GM23338 (cell line): ENCODE data around the gene NPAS3. TPM values are rescaled to one million over a fixed set of nuclear protein-coding genes. Genes with fewer than 3 reads are reported as not detected.

Experiments used
- ATAC-seq: fragments of 200-7000 bp; cut with Tn5 transposase; 3 replicates; pipeline ENCODE4 v1.9.1; 2020
- DNase-seq: peaks from one replicate; pipeline ENCODE4 v3.0.0-alpha.2; 2015; ENCODE audit warnings: low spot score
- H2AFZ ChIP-seq: fragments of 200-600 bp; sonication (generic); 2 replicates; pipeline ENCODE4 v1.8.0; 2016; ENCODE audit warnings: antibody characterized with exemption, mild to moderate bottlenecking, moderate library complexity
- H3F3A ChIP-seq: fragments of 200-600 bp; sonication (generic); replicated peaks from 2 replicates; pipeline ENCODE4 v1.8.0; 2017; ENCODE audit warnings: antibody characterized with exemption, mixed run types, low read depth
- H3K27ac ChIP-seq: fragments of 200-600 bp; sonication (generic); 2 replicates; pipeline ENCODE4 v1.6.1; 2016; ENCODE audit warnings: low read depth
- H3K27me3 ChIP-seq: fragments of 200-600 bp; sonication (generic); 2 replicates; pipeline ENCODE4 v1.8.0; 2016; ENCODE audit warnings: mild to moderate bottlenecking, mixed run types, moderate library complexity; ENCODE audit not compliant: insufficient read depth
- H3K36me3 ChIP-seq: fragments of 200-600 bp; sonication (generic); 2 replicates; pipeline ENCODE4 v1.8.0; 2016; ENCODE audit warnings: mild to moderate bottlenecking; ENCODE audit not compliant: insufficient read depth
- H3K4me1 ChIP-seq: fragments of 200-600 bp; sonication (generic); 2 replicates; pipeline ENCODE4 v1.8.0; 2016; ENCODE audit warnings: mild to moderate bottlenecking, moderate library complexity; ENCODE audit not compliant: insufficient read depth
- H3K4me2 ChIP-seq: fragments of 200-600 bp; sonication (generic); 2 replicates; pipeline ENCODE4 v1.7.1; 2017; ENCODE audit warnings: mixed run types
- H3K4me3 ChIP-seq: fragments of 200-600 bp; sonication (generic); 2 replicates; pipeline ENCODE4 v1.6.1; 2016; ENCODE audit warnings: mixed run types
- H3K79me2 ChIP-seq: fragments of 200-600 bp; sonication (generic); replicated peaks from 2 replicates; pipeline ENCODE4 v1.8.0; 2017; ENCODE audit warnings: mild to moderate bottlenecking; ENCODE audit not compliant: insufficient read depth
- H3K9me2 ChIP-seq: fragments of 200-600 bp; sonication (generic); 2 replicates; pipeline ENCODE4 v1.8.0; 2017; ENCODE audit not compliant: insufficient read depth
- H4K20me1 ChIP-seq: fragments of 200-600 bp; sonication (generic); replicated peaks from 2 replicates; pipeline ENCODE4 v1.8.0; 2017; ENCODE audit warnings: mild to moderate bottlenecking; ENCODE audit not compliant: insufficient read depth
- H3K27ac Mint-ChIP-seq: 2 replicates; pipeline ENCODE4 v1.8.0; 2020; ENCODE audit warnings: inconsistent platforms, mild to moderate bottlenecking, moderate library complexity, mixed read lengths
- H3K27me3 Mint-ChIP-seq: 3 replicates; pipeline ENCODE4 v1.8.0; 2022; ENCODE audit warnings: low read depth, mild to moderate bottlenecking, moderate library complexity, mixed read lengths, inconsistent platforms; ENCODE audit not compliant: insufficient read depth, poor library complexity
- H3K36me3 Mint-ChIP-seq: 3 replicates; pipeline ENCODE4 v1.8.0; 2021; ENCODE audit warnings: low read depth, mild to moderate bottlenecking, inconsistent platforms, moderate library complexity, mixed read lengths
- H3K4me1 Mint-ChIP-seq: 3 replicates; pipeline ENCODE4 v1.8.0; 2020; ENCODE audit warnings: mild to moderate bottlenecking, inconsistent platforms, mixed read lengths
- H3K4me3 Mint-ChIP-seq: 3 replicates; pipeline ENCODE4 v1.8.0; 2021; ENCODE audit warnings: moderate library complexity, mild to moderate bottlenecking, inconsistent platforms, mixed read lengths
- H3K9me3 Mint-ChIP-seq: 3 replicates; pipeline ENCODE4 v1.8.0; 2020; ENCODE audit warnings: moderate library complexity, mild to moderate bottlenecking, inconsistent platforms, mixed read lengths
- CREB1 ChIP-seq: fragments of 250-450 bp; sonication (Bioruptor Pico); IDR thresholded peaks from 2 replicates; pipeline ENCODE4 v1.5.0; 2020; ENCODE audit warnings: low read depth, mild to moderate bottlenecking, moderate library complexity
- CTCF ChIP-seq, 2 experiments: fragments of 200-600 bp in 1 of 2; sonication (generic) in 1 of 2; conservative IDR thresholded peaks; 2 replicates each; pipeline versions ENCODE4 v1.5.1 to v1.6.1; 2016 to 2017; ENCODE audit warnings: antibody characterized with exemption in 2 of 2, low read depth in 2 of 2, mild to moderate bottlenecking in 2 of 2, moderate library complexity in 1 of 2
- EZH2 ChIP-seq: fragments of 200-600 bp; sonication (generic); IDR thresholded peaks from one replicate; pipeline ENCODE4 v1.8.0; 2017; ENCODE audit warnings: antibody characterized with exemption, mild to moderate bottlenecking, low read depth; ENCODE audit not compliant: unreplicated experiment
- EZH2phosphoT487 ChIP-seq: fragments of 200-600 bp; sonication (generic); IDR thresholded peaks from one replicate; pipeline ENCODE4 v1.8.1; 2018; ENCODE audit warnings: antibody characterized with exemption; ENCODE audit not compliant: unreplicated experiment
- JUNB ChIP-seq: IDR thresholded peaks from one replicate; pipeline ENCODE4 v1.6.1; 2016; ENCODE audit warnings: antibody characterized with exemption; ENCODE audit not compliant: unreplicated experiment
- NANOG ChIP-seq: IDR thresholded peaks from 2 replicates; pipeline ENCODE4 v1.6.1; 2016; ENCODE audit warnings: antibody characterized with exemption, borderline replicate concordance
- POLR2AphosphoS5 ChIP-seq: IDR thresholded peaks from 2 replicates; pipeline ENCODE4 v1.6.1; 2016; ENCODE audit warnings: antibody characterized with exemption, low read depth
- REST ChIP-seq: IDR thresholded peaks from one replicate; pipeline ENCODE4 v1.6.1; 2018; ENCODE audit warnings: antibody characterized with exemption; ENCODE audit not compliant: unreplicated experiment
- STAT1 ChIP-seq: IDR thresholded peaks from one replicate; pipeline ENCODE4 v1.6.1; 2016; ENCODE audit warnings: antibody characterized with exemption; ENCODE audit not compliant: unreplicated experiment
- ZNF114 ChIP-seq: fragments of 250-450 bp; sonication (Bioruptor Pico); IDR thresholded peaks from 2 replicates; pipeline ENCODE4 v1.5.0; 2020; ENCODE audit warnings: mild to moderate bottlenecking, moderate library complexity
- ZNF331 ChIP-seq: fragments of 250-450 bp; sonication (Bioruptor Pico); IDR thresholded peaks from 2 replicates; pipeline ENCODE4 v1.5.0; 2020; ENCODE audit warnings: low read depth, mild to moderate bottlenecking, moderate library complexity
- ZNF462 ChIP-seq: fragments of 250-450 bp; sonication (Bioruptor Pico); IDR thresholded peaks from 2 replicates; pipeline ENCODE4 v1.5.0; 2020; ENCODE audit warnings: mild to moderate bottlenecking, moderate library complexity
- polyA plus RNA-seq: library from polyadenylated mRNA; unstranded; fragments of >200 nt; fragmentation: Nextera tagmentation; extraction: Ambion mirVana; gene quantifications from 2 replicates; pipeline ENCODE4 v1.2.1, GENCODE V29; 2016
- total RNA-seq: library from RNA; depleted of rRNA; stranded (reverse); fragments of >200 nt; shearing (Covaris generic); gene quantifications from 2 replicates; pipeline ENCODE4 v1.2.3, GENCODE V29; 2014
- TF ChIP-seq, protein P1 (sequence below): IDR thresholded peaks from 2 replicates; pipeline ENCODE4 v1.6.1; 2016; ENCODE audit warnings: antibody characterized with exemption

The NPAS3 gene
- total and polyA plus RNA-seq, 2 experiments from 2014 or later = 0.17 to 0.19 TPM

DNA sequence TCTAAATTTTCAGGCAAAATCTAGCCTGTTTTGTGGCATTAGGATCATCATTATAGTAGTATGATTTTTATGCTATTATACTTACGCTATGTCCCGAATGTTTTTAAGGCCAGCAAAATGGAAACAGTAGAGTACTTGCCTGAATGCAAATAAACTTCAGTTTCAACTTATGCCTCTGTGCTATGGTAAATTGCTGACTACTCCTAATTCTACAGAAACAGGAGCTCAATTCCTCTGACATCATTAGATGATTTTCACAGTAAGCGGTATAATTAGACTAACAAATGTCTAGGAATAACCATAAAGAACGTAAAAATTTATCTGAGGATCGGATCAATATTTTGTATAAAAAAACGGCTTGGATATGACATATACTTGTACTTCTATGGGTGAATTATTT is 742.2 kb downstream of the NPAS3 start:
- Mint-ChIP-seq H3K36me3 (no peaks in the 10 kb centered on the region), H3K4me3 (no peak overlapping the region), H3K27me3 (peaks cover 3% of the 10 kb centered on the region), H3K27ac (no peak overlapping the region), H3K4me1 (peaks cover 4% of the 10 kb centered on the region; the same call in 2 of the 3 replicates), H3K9me3 (no peaks in the 10 kb centered on the region)
- no peaks in the 10 kb centered on the region for H3K36me3 ChIP-seq
- H3K4me3 ChIP-seq = no peak overlapping the region
- no peaks in the 10 kb centered on the region for H4K20me1 ChIP-seq
- no peak overlapping the region for H2AFZ ChIP-seq
- TF ChIP-seq ZNF331 (CRISPR knock-in tag) = no peak
- TF ChIP-seq EZH2 = no peak
- TF ChIP-seq JUNB = no peak
- TF ChIP-seq NANOG = no peak
- no peak for TF ChIP-seq POLR2AphosphoS5
- no peak for TF ChIP-seq REST
- no peak for TF ChIP-seq ZNF114 (CRISPR knock-in tag)
- TF ChIP-seq CTCF (conservative IDR thresholded peaks at IDR 0.05; ENCODE audit: low read depth in 2 of 2) = no peak
- TF ChIP-seq EZH2phosphoT487 = no peak
- no peak for TF ChIP-seq STAT1
- no peak for TF ChIP-seq CREB1 (CRISPR knock-in tag)
- TF ChIP-seq, protein P1, sequence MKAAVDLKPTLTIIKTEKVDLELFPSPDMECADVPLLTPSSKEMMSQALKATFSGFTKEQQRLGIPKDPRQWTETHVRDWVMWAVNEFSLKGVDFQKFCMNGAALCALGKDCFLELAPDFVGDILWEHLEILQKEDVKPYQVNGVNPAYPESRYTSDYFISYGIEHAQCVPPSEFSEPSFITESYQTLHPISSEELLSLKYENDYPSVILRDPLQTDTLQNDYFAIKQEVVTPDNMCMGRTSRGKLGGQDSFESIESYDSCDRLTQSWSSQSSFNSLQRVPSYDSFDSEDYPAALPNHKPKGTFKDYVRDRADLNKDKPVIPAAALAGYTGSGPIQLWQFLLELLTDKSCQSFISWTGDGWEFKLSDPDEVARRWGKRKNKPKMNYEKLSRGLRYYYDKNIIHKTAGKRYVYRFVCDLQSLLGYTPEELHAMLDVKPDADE = no peak
- no peak for TF ChIP-seq ZNF462
- no peaks in the 10 kb centered on the region for H3K4me1 ChIP-seq
- H3K9me2 ChIP-seq = no peaks in the 10 kb centered on the region
- H3F3A ChIP-seq = no peaks in the 10 kb centered on the region
- H3K27ac ChIP-seq = no peak overlapping the region
- no peak for ATAC-seq
- DNase-seq = no peak
- H3K27me3 ChIP-seq = no peaks in the 10 kb centered on the region
- no peak overlapping the region for H3K4me2 ChIP-seq
- no peaks in the 10 kb centered on the region for H3K79me2 ChIP-seq
